KOPT-K1 (cell line): ENCODE results near the gene MTREX.

Source experiments
- H3K27ac ChIP-seq: fragments of 200-600 bp; sonication (generic); 2 replicates; pipeline ENCODE4 v1.5.1; 2016; ENCODE audit warnings: antibody characterized with exemption, mild to moderate bottlenecking, low read depth, low read length; ENCODE audit not compliant: poor library complexity, severe bottlenecking
- H3K36me3 ChIP-seq: fragments of 200-600 bp; sonication (generic); 2 replicates; pipeline ENCODE4 v1.5.1; 2017; ENCODE audit warnings: antibody characterized with exemption, mild to moderate bottlenecking, low read length, moderate library complexity; ENCODE audit not compliant: insufficient read depth
- H3K9me3 ChIP-seq: fragments of 200-600 bp; sonication (generic); 2 replicates; pipeline ENCODE4 v1.5.1; 2017; ENCODE audit warnings: antibody characterized with exemption, low read length, mild to moderate bottlenecking; ENCODE audit not compliant: insufficient read depth, poor library complexity, severe bottlenecking

MTREX gene

DNA sequence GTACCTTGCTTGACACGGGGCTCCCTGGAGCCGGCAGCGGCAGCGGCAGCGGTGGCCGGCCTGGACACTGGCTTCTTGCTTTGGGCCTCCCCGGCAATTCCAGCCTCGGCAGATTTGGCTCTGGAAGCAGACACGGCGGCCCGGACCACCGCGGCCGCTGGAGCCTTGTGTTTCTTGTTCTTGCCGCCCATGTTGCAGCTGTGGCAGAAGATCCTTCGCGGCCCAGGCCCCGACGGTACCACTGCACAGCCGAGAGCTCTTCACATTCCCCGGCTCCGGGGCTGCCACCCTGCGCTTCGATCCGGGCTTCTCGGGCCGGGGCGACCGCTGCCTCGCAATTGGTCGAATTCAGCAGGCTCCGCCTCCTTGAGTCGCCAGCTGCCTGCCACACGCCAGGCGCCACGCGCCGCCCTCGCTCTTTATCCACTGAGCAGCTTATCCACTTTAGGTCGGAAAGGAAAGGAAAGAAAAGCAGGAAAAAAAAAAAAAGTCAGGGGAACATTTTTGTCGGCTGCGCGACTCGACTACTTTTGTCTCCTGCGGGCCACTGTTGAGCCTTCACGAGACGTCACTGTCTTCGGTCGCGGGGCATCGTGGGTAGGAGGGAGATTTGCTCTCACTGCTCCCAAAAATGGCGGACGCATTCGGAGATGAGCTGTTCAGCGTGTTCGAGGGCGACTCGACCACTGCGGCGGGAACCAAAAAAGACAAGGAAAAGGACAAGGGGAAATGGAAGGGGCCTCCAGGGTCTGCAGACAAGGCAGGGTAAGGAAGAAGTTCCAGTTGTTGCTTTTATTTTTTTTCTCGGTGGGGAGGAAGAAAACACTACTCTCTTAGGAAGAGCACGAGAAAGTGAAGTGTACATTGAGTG, at the start of gene MTREX, which contains the start of gene DHX29:
Gene MTREX, plus strand, starts transcription at position 607 of the 871 bp plus-strand sequence. Its CDS starts 25 bp downstream, at position 632.
Gene DHX29, minus strand, starts transcription at position 312 of the 871 bp plus-strand sequence. Its CDS starts 121 bp downstream, at position 191.
- H3K9me3 ChIP-seq = no peaks in the 10 kb centered on the region
- peaks cover 14% of the 10 kb centered on the region for H3K36me3 ChIP-seq
- peak within 1 kb of the TSS; percentile 78 for H3K27ac ChIP-seq

DNA sequence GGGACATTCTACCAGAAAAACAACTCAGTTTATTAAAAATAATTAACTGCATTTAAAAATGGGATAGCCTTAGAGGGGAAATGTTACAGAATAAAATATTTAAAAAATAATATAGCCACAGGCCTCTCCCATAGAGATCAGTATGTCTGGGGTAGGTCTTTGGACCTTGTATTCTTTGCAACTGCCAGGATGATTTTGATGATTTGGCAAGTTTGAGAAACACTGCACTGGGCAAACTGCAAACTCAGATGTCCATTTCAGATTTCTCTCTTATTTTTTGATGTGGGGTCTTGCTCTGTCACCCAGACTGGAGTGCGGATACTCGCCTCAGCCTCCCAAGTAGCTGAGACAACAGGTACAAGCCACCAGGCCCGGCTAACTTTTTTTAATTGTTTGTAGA, 49.5 kb upstream of the MTREX start:
- Histone ChIP-seq H3K27ac (no peak overlapping the region), H3K9me3 (no peaks in the 10 kb centered on the region), H3K36me3 (peaks cover 85% of the 10 kb centered on the region)

DNA sequence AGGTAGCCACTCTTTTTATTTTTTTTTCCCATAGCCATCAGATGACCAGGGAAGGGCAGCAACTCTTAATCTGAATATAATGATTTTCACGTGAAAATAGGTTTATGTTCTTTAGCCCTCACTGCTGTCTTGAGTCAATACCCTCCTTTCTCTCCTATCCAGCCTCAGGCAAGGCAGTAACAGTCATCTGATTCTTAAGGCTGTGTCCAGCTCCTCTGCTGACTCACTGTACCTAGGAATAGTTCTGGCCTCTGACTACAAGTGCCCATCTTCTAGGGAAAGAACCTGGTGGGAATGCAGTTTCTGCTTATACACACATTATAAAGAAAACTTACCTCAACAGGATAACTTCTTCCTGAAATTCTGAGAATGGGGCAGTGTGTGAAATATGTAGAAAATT, 31.0 kb upstream of the MTREX start:
- H3K9me3 ChIP-seq = no peaks in the 10 kb centered on the region
- H3K36me3 ChIP-seq = peaks cover 95% of the 10 kb centered on the region
- H3K27ac ChIP-seq = no peak overlapping the region

DNA sequence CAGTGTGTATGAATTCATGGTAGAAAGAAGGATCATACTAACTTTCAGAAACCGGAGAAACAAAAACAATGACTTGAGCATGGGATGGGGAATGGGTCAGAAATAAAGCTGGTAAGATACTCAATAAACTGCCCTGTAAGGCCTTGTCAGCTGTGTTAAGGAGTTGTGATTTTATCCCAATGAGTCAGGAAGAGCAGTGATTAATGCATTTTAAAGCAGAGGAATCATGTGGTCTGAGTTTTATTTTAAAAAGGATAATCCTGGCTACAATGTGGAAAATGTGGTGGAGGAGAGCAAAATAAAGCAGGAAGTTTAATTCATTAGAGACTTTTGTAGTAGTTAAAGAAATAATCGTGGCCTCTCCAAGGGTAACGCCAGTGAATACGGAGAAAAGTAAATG, 29.0 kb upstream of the MTREX start:
- Histone ChIP-seq H3K27ac (no peak overlapping the region), H3K9me3 (no peaks in the 10 kb centered on the region), H3K36me3 (peaks cover 94% of the 10 kb centered on the region)

DNA sequence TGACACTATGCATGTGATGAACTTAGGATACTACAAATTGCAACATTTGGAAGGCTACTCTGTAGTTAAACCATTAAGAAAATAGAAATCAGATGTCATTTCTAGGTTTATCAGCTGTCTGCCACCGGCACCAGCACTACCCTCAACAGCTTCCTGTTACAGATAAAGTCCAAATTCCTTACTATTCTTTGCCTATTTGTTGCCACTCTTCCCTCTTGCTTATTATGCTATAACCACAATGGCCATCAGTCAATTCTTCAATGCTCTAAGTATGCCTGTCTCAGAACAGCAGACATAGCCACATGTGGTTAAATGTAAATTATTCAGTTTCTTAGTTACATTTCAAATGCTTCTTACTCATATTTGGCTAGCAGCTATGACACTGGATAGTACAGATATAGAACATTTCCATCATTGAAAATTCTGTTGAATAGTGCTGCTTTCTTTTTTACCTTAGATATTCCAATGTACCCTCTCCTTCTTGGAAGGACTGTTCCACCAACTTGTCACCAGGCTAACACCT, 21.3 kb upstream of the MTREX start:
- Histone ChIP-seq H3K9me3 (no peaks in the 10 kb centered on the region), H3K27ac (no peak overlapping the region), H3K36me3 (peaks cover 89% of the 10 kb centered on the region)

DNA sequence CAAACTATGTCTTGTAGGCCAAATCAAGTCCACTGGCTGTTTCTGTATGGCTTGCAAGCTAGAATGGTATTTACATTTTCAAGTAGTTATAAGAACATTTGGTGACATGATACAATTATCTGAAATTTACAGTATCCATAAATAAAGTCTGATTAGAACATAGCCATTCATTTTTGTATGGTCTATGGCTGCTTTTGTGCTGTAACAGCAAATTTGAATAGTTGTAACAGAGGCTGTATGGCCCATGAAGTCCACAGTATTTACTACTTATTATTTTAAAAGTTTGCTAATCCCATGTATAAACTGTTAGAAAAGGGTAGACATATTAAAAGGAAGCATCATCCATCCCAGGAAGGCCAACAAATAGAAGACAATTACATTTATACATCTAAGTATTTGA, 18.0 kb upstream of the MTREX start:
- Histone ChIP-seq H3K36me3 (peaks cover 93% of the 10 kb centered on the region), H3K9me3 (peaks cover 1% of the 10 kb centered on the region), H3K27ac (no peak overlapping the region)

DNA sequence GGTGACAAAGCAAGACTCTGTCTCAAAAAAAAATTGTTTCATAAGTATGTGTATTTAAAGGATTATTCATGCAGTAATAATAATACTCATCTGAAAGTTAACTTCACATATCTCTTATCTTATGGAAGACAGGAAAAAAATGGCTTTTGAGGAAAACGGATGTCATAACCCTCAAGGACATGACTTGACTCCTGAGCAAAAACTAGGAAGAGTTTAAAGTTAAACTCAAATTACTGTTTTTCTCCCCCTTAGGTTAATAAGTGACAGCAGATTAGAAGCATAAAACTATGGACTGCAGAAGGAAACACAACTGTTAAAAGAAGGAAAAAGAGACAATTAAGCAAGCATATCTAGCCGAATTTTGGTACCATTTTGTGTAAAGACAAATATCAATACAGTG, 16.8 kb upstream of the MTREX start:
- H3K27ac ChIP-seq = no peak overlapping the region
- H3K9me3 ChIP-seq = peaks cover 3% of the 10 kb centered on the region
- H3K36me3 ChIP-seq = peaks cover 93% of the 10 kb centered on the region

DNA sequence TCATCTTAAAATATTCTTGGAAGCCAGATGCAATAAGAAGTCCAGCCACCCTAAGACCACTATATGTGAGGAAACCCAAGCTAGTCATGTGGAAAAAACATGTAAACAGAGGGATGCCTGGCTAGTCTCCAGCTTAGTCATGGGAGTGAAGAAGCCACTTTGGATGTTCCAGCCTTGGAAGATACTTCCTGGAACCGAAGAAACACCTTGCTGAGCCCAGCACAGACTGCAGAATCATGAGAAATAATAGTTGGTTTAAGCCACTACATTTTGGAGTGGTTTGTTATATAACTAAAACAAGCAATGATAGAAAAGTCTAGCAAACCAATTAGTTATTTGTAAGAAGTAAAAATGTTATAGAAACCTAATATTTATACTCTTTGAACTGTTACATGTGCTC, 12.9 kb upstream of the MTREX start:
- Histone ChIP-seq H3K9me3 (peaks cover 3% of the 10 kb centered on the region), H3K27ac (no peak overlapping the region), H3K36me3 (peaks cover 80% of the 10 kb centered on the region)

DNA sequence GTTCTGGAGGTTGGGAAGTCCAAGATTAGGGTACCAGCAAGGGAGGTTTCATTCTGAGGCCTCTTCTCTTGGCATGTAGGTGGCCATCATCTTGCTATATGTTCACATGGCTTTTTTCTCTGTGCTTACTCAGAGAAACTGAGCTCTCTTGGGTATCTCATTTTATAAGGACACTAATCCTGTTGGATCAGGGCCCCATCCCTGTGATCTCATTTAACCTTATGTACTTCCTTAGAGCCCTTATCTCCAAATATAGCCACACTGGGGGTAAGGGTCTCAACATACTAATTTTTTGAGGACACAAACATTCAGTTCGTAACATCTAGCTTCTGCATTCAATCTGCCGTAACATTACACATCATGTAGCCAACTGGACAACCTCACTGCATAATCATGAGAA, 6.9 kb upstream of the MTREX start:
- Histone ChIP-seq H3K36me3 (peaks cover 37% of the 10 kb centered on the region), H3K27ac (no peak overlapping the region), H3K9me3 (peaks cover 7% of the 10 kb centered on the region)

DNA sequence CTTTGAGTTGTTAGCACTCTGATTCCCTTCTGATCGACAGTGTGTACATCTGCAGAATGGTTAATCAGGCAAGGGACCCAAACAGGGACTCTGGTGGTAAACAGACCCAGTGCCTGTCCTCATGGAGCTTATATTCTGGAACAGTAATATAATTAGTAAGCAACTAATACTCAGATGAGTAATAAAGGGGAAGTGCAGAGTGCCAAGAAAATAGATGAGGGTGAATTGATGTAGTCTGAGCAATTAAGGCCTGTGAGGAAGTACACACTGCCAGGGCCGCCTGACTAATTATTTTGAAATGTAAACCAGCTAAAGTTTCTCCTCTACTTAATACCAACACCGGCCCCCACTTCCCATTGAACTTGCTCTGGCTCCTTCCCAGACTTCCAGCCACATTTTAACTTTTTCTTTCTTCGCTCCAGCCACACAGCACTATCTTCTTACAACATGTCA, 4.5 kb upstream of the MTREX start:
- Histone ChIP-seq H3K36me3 (peaks cover 15% of the 10 kb centered on the region), H3K27ac (no peak overlapping the region), H3K9me3 (peaks cover 7% of the 10 kb centered on the region)

DNA sequence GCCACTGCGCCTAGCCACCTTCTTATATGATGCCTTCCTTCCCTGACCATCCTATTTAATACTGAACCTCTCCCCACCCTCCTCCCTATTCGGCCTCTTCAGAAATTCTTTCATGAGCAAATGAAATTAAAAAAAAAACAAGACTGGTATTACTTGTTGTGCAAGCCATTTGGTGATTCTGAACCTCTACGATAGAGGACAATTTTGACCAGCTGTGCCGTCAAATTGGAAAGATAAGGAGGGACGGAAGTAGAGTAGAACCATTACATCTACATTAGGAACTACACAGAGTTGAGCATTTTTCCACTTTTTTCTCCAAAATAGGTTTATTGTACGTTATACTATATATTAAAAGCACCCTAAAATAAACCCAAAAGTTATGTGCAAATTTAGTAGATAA, 3.2 kb upstream of the MTREX start:
- Histone ChIP-seq H3K27ac (no peak overlapping the region), H3K36me3 (peaks cover 15% of the 10 kb centered on the region)

DNA sequence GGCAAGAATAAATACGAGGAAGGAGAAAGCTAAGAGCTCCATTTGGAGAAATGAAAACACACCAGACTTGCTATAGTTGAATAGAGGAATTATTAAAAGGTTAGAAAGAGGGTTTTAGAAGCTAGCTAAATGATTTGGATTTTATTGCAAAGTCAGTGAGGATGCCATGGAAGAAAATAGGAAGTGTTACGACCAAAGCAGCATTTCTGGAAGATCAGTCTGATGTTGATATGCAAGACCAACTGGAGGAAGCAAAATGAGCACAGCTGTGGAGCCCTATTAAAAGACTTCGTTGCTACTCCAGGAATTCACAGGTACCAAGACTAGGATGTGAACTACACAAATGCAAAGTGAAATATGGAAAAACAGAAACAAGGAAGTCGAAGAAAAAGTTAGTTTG, 2.4 kb upstream of the MTREX start:
- Histone ChIP-seq H3K27ac (no peak overlapping the region), H3K9me3 (peaks cover 7% of the 10 kb centered on the region), H3K36me3 (peaks cover 16% of the 10 kb centered on the region)

More for the DNA sequence above, 3.2 kb upstream of the MTREX start:
- H3K9me3 ChIP-seq = peaks cover 7% of the 10 kb centered on the region

DNA sequence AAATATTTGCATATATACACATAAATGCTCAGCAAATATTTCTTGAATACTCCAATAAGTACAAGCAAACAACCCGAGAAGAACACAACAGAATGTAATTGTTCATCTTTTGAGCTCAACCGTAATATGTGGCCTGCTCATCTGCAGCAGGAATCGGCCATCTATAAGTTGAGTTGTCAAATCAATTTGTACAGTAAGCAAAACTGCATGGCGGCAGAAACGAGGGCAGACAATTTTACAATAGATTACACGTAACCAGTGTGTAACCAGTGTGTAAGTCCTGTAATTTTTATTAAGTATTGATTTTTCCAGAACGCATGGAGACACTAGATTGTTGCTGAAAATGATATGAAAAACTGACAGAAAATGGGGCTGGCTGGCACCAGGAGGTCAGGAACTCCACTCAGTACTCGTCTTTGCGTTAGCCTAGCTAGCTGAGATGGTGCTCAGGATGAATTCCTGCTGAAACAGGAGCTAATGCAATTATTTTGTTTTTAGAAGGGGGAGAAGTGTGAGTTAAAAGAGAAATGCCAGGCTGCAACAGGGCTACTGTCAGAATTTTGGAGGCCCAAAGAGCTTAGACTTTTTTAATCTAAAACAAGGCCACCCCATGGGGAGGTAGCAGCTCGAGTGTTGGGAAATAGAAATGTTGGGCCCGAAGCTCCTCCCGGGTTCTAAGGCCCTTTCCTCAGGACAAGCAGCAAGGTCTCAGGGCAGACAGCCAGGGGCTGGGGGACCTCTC, 977 bp upstream of the MTREX start:
- H3K36me3 ChIP-seq = peaks cover 21% of the 10 kb centered on the region
- peak overlapping the region; percentile 78 for H3K27ac ChIP-seq

DNA sequence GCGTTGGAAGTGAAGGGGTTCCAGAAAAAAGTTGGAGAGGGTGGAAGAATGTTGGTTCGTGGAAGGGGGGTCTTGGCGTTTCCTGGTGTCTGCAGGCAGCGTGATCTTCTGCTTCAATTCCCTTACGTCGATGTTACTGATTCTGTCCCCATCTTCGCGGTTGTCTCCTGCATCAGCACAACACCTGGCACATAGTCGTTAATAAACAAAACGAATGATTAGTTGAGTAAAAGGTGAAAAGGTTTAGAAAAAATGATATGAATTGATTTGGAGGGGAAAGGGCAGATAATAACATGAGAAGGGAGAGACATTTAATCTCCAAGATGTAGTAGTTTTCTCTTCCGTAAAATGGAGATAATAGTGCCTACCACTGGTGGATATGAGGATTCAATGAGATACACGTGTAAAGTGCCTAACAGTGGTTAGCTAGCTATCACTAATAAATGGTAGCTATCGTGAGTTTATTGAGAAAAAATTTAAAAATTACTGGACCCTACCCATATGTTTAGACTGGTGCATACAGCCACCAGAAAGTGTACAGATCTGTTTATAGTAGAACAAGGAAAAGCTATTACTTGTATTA, 556 bp downstream of the MTREX start:
- Histone ChIP-seq H3K9me3 (no peaks in the 10 kb centered on the region), H3K36me3 (peaks cover 13% of the 10 kb centered on the region)

More for the DNA sequence above, 977 bp upstream of the MTREX start:
- H3K9me3 ChIP-seq = no peaks in the 10 kb centered on the region

More for the DNA sequence above, 556 bp downstream of the MTREX start:
- H3K27ac ChIP-seq = peak overlapping the region; percentile 78
